NCI-H2227 (cell line): ENCODE data around the gene CD209.
A peak's percentile ranks its signal among the peaks of the same experiment; 100 is the strongest.

ENCODE experiments used
- DNase-seq: peaks from one replicate; lab custom pipeline; 2025; ENCODE audit not compliant: unreplicated experiment; lab: John Stamatoyannopoulos, UW

Gene CD209

DNA sequence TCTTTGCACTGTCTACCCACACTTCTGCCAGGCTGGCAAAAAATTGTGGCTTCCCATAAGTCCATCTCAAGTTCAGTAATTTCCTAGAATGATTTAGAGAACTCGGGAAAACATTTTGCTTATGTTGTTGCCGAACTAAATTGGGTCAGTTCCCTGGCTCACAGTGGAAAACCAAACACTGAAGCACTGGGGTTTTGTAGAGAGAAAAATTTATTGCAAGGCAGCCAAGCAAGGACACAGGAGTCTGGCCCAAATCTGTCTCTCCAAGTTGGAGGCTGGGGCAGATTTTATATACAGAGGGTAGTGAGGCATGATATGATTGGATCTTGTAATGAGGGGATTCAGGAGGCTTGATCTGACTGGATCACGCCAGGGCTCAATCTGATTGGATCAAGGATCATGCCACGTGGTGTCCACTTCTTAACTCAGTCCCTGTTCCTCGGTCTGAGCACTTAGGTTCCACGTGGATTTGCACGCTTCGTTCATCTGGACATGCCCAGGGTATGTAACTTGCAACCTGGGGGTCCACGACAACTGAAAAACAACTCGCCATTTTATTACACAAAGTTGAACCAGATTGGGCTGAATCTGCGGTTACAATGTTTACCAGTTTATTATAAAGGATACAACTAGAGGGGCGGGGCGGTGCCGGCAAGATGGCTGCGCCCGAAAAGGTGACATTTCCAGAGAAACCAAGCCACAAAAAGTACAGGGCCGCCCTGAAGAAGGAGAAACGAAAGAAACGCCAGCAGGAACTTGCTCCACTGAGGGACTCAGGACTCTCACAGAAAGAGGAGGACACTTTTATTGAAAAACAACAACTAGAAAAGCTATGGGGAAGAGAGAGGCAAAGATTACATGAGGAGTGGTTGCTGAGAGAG is 7.3 kb downstream of the CD209 start:
- DNase-seq, result no peak

DNA sequence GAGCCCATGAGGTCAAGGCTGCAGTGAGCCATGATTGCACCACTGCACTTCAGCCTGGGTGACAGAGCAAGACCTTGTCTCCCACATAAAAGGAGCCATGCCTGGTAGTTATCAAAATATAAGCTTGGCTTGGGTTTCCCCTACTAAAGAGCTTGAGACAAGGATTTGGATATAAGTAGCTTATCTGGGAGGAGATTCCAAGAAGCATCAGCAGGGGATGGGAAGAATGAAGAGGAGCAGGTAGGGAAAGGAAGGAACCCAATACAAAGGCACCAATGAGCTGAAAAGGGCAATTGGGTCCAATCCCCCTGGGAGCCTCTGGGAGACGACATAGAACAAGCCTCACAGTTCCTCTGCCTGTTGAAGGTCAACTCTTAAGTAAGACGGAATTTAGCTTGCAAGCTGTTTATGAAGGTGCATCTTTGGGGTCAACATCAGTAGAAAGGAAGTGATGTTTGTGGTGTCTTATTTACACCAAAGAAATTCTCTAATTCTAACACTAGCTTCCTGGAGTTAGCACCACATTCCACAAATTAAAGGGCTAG is 8.1 kb downstream of the CD209 start:
- no peak for DNase-seq

DNA sequence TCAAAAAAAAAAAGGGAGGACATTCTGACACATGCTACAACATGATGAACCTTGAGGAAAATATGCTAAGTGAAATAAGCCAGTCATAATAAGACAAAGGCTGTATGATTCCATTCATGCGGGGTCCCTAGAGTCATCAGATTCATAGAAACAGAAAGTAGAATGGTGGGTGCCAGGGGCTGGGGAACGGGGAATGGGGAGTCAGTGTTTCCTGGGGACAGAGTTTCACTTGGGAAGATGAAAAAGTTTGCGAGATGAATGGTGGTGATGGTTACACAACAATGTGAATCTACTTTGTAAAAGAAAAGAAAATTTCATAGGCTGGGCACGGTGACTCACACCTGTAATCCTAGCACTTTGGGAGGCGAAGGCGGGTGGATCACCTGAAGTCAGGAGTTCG is 9.3 kb downstream of the CD209 start:
- DNase-seq, result no peak

DNA sequence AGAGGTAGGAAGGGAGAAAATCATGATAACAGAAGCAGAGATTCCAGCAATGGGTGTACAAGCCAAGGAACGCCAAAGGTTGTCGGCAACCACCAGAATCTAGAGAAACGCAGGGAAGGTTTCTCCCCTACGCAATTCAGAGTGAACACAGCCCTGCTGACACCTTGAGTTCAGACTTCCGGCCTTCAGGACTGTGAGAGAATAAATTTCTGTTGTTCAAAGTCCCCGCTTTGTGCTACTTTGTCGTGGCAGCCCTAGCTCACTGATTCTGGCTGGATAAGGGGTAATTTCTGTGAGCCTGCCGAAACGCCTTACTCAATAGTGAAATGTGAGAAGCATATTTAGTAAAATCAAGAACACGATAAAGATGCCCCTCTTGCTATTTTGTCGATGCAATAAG is 10.1 kb downstream of the CD209 start:
- no peak for DNase-seq

DNA sequence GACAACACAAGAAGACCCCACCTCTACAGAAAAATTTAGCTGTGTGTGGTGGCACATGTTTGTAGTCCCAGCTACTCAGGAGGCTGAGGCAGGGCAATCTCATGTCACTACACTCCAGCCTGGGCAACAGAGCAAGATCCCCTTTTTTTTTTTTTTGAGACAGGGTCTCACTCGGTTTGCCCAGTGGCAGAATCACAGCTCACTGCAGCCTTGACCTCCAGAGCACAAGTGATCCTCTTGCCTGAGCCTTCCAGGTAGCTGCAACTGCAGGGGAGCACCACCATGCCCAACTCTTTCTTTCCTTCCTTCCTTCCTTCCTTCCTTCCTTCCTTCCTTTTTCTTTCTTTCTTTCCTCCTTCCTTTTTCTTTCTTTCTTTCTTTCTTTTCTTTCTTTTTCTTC is 11.2 kb downstream of the CD209 start:
- DNase-seq, result no peak

DNA sequence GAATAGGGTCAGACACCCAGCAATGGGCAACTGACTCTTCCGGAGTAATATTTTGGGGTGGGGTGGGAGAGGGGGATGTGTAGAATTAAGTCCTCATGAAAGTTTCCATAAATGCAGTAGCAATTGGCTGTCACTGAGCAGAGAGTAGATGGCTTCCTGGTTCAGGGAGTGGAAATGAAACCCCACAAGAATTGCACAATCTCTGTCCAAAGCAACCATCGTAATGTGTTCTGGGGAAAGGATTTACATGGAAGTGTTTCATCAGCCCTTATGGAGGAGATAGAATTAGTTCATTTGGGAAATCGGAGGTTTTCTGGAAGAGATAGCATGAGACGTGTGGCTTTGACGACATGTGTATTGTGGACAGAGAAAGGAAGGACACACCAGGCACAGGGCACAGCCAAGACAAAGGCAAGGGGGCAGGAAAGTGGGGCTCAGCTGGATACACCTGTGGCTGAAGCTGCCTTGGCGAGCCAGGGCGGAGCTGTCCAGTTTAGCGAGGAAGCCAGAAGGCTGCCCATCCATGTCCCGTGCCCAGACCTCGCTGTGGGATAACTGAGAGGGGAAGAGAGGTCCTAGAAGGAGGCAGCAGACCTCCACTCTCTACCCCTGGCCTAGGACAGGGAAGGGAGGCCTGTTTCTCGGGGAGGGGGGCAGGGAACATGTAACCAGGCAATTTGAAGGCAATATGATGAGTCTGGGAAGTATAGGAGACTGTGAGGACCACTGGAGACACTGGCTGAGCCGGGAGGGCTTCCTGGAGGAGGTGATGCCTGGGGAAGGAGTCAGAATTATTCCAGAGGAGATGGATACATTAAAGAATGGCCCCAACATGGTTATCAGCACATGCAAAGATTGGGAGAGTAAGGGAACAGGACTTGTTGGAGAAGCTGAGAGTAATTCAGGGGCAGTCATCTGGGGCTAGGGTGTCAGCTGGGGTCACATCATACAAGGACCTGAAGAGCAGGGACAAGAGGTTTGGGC is 12.8 kb downstream of the CD209 start:
- no peak for DNase-seq

DNA sequence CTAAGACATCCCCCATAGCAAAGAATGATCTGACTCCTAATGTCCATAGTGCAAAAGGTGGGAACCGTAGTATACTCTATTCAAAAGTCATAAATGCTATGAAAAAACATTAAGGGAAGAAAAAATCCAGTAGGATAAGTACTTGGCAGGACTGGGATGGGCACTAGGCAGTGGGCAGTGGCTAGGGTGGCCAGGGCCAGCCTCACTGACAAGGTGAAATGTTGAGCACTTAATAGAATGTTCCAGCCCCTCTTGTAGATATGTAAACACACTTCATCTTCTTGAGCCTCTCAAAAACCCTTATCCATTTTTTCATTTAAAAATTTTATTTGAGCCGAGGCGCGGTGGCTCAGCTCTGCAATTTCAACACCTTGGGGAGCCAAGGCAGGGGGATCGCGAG is 14.0 kb downstream of the CD209 start:
- no peak for DNase-seq

DNA sequence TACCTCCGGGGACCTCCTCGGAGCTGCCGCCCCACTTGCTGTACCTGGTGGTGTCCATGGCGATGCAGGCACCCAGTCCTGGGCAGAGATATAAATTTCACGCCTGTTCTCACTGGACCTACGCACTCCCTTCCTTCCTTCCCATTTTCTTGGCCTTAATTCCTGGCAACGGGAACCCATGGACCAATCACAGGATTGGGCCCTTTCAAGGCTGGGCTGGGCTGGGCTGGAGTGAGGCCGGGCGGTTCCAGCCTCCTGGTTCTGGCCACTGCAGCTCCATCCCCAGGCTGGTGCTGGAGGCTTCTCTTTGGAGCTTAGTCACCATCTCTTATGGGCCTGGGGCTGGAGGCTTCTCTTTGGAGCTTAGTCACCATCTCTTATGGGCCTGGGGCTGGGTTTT is 15.3 kb downstream of the CD209 start, which contains the start of gene CLEC4G:
CLEC4G (minus strand) TSS at position 66 of the 400 bp plus-strand sequence; CDS start at position 58, 8 bp downstream.
- DNase-seq, result no peak

DNA sequence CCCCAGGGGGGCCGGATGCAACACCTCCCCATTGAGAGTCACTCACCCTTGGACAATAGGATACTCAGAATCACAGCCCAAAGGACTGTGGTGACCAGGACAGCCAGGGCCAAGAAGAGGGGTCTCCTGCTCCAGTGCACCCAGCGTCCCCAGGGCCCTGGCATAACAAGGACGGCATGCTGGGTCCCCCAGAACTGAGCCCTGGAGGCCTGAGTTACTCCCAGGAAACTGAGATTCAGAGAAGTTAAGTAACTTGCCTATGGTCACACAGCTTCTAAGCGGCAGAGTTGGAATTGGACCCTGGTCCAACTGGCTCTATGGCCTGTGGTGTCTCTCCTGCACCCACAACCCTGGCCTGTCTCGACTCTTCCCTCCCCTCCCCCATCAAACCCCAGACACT is 15.7 kb downstream of the CD209 start:
- no peak for DNase-seq

DNA sequence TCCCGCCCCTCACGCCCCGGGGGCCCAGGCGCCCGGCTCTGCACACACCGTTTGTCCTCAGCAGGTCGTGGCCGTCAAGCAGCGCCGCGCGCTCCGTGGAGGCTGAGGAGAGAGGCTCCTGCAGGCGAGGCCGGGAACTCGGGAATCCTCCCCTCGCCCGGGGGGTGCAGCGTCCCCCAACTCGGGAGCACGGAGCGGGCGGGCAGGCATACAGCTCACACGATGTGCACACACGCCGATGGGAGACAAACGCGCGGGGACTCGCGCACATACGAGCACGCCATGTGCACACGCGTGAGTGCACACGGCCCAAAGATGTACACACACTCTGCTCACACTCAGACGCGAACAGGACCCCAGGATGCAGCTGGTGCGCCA is 16.1 kb downstream of the CD209 start:
- no peak for DNase-seq

DNA sequence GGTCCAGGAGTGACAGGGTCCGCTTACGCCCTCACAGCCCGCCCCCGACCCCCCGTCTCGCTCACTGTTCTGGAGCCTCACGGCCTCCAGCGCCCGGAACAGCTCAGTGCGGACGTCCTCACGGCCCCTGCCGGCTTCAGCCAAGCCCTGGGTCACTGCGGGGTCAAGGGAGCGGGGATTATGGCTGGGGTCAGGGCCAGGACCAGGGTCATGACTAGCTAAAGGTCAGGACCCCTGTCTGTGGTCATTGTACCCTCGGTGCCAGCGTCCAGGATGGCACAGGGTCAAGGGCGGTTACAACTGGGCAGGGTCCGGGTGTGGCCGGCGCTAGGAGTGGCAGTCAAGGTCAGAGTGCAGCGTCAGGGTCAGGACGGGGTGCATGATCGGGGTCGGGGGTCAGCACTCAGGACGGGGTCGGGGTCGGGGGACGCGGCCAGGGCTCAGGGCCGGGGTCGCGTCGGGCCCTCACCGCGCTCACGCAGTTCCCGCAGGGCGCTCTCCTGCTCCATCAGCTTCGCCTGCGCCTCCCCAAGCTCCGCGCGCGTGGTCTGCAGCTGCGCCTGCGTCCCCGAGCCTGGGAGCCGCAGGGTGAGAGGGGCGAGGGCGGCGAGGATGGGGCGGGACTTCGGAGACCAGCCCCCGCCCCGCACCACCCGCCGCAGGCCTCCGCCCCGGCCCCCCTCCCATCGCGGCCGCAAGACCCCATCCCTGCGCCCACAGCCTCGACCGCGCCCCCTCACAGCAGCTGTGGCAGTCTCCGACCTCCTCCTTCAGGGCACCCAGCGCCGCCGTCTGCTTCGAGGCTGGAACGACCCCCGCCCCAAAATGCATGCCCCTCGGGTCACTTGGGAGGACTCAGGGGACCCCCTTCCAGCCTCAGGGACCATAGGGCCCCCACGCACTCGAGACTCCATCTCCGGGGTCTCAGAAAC is 16.8 kb downstream of the CD209 start:
- DNase-seq, result peak; percentile 21

DNA sequence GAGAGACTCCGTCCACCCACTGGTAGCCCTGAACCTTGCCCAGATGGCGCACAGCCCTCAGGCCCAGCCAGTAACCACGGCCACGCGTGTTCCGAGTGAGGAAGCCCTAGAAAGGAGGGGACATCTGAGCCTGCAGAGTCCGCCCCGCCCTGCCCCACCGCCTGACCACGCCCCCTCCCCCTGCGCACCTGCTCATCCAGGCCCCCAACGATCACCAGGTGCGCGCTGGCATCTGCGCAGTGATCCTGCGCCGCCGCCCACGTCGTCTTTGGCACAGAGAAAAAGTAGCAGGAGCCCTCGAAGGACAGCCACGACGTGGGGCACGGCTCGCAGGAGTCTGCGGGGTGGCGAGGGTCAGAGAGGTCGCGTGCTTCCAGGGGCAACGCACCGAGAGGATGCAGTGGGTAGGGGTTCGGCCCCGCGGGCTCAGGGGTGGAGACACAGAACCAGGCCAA is 17.5 kb downstream of the CD209 start:
- DNase-seq, result no peak

DNA sequence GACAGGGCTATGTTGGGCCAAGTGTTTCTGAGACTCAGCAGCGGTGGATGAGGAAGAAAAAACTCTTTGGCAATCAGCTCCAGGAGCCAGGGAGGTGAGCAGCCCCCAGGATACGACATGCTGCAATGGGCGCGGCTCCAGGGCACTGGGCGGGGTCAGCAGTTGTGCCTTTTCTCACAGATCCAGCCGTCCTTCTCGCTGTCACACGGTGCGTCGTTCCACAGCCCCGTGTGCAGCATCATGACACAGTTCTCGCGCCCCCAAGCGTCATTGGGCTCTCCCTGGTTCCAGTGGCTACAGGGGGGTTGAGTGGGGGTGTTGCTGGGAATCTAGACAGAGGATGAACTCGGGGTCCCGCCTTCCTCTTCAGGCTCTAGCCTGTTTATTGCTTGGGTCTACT is 18.1 kb downstream of the CD209 start:
- DNase-seq, result no peak

DNA sequence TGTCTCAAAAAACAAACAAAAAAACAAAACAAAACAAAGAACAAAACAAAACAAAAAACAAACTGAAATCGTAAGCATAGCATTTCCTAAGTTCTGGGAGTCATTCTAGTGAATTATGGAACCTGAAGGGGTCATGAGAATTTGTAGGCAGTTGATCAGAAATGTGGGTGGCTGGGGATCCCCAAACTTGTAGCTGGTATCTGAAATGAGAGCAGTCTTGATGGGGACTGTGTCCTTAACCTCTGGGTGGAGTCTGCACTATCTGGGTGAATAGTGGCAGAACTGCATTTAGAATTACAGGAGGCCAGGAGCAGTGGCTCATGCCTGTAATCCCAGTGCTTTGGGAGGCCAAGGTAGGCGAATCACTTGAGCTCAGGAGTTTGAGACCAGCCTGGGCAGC is 21.5 kb downstream of the CD209 start:
- DNase-seq, result no peak

DNA sequence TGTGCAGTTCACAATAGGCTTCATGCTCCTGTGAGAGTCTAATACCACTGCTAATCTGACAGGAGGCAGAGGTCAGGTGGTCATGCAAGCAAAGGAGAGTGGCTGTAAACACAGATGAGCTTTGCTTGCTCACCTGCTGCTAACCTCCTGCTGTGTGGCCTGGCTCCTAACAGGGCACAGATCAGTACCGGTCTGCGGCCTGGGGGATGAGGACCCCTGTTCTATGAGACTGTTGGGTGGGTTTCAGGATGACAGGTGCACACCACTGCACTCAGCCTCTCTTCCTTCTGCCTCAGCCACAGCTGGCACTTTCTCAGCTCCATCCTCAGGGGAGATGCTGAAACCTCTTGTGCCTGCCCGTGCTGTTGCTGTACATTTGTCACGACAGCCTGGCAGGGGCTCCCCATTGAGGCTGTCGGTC is 25.1 kb downstream of the CD209 start:
- peak; percentile 29 for DNase-seq

DNA sequence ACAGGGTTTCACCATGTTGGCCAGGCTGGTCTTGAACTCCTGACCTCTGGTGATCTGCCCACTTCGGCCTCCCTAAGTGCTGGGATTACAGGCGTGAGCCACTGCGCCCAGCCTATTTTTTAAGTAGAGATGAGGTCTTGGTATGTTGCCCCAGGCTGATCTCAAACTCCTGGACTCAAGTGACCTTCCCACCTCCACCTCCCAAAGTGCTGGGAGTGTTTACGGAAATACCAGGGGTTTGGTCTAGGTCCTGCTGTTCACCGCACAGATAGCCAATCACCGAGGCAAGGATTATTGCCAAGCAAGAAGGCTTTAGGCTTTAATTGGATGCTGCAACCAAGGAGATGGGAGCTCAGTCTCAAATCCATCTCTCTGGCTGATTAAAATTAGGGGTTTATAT is 27.0 kb downstream of the CD209 start:
- DNase-seq, result peak; percentile 20

DNA sequence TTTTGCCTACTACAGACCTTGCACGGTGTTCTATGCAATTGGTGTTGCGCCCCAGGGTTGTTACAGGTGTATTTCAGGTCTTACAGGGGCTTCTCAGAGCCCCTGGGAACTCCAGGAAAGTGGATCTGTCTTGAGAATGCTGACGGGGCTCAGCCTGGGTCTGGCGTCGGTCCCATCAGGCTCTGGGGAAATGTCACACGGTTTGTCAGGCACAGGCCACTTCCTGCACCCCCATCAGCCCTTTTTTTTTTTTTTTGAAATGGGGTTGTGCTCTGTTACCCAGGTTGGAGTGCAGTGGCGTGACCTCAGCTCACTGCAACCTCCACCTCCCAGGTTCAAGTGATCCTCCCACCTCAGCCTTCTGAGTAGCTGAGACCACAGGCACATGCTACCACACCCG is 28.7 kb downstream of the CD209 start:
- no peak for DNase-seq

DNA sequence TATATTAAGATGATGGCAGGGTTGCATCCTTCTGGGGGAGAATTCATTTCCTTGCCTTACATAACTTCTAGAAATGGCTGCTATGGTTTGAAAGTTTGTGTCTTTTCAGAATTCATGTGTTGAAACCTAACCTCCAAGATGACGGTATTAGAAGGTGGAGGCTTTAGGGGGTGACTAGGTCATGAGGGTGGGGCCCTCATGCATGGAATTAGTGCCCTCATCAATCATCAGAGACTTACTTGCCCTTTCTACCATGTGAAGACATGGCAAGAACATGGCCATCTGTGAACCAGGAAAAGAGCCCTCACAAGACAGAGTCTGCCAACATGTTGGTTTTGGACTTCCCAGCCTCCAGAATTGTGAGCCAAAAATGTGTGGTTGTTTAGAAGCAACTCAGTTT is 30.6 kb downstream of the CD209 start:
- DNase-seq, result no peak

DNA sequence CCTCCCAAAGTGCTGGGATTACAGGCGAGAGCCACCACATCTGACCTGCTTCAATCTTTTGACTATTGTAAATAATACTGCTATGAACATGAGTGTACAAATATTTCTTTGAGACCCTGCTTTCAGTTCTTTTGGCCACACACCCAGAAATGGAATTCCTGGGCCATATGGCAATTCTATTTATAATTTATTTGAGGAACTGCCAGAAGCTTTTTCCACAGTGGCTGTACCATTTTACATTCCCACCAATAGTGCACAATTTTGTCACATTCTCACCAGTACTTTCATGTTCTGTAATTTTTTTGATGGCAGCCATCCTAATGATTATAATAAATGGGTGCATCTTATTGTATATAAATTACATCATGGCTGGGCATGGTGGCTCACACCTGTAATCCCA is 31.7 kb downstream of the CD209 start:
- no peak for DNase-seq

DNA sequence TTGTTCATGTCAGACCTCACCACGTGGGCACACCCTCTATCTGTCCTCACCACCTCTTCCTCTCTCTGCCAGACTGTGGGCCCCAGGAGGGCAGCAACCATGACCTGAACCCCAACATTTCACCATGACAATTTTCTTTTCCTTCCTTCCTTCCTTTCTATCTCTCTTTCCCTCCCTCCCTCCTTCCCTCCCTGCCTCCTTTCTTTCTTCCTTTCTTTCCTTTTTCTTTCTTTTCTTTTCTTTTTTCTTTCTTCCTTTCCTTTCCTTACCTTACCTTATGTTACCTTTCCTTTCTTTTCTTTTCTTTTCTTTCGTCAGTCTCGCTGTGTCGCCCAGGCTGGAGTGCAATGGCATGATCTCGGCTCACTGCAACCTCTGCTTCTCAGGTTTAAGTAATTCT is 36.7 kb downstream of the CD209 start:
- DNase-seq, result no peak
